ENCODE data around the gene SGK1.
"Not testable (repeated sequence)": the region's sequence is repeated elsewhere in the genome, so short reads cannot be mapped to it uniquely, and the experiment has no call there.

Gene SGK1

GRCh38 chr6:134216301-134217010, 101.5 kb downstream of the SGK1 start:
- no peak for DNase-seq

- DNase-seq: not testable (repeated sequence)
Measured at GRCh38 chr6:134213410-134213809, 104.5 kb downstream of the SGK1 start.

GRCh38 chr6:134211297-134211696, 106.6 kb downstream of the SGK1 start:
- DNase-seq: no peak

DNA sequence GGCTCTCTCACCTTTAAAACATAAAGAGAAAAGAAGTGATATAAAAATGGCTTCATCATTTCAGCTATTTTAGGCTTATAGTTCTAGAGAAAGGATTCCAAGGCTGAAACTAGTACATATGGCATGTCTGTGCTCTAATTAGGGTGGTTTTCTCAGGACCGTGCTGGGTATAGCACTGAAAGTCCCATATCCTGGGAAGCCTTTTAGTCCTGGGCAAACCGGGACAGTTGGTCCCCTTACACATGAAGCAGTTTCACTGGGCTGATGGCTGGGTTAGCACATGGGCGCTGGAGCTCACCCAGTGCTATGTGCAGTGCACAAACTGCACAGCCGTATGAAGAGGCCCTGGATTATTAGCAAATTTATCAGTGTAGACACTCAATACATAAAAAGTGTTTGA, 110.5 kb downstream of the SGK1 start:
- no peak for DNase-seq

- no peak for DNase-seq
Measured at GRCh38 chr6:134205366-134205765, 112.5 kb downstream of the SGK1 start.

- DNase-seq: not testable (repeated sequence)
Measured at GRCh38 chr6:134204759-134205158, 113.2 kb downstream of the SGK1 start.

GRCh38 chr6:134204031-134204430, 113.9 kb downstream of the SGK1 start:
- no peak for DNase-seq

DNA sequence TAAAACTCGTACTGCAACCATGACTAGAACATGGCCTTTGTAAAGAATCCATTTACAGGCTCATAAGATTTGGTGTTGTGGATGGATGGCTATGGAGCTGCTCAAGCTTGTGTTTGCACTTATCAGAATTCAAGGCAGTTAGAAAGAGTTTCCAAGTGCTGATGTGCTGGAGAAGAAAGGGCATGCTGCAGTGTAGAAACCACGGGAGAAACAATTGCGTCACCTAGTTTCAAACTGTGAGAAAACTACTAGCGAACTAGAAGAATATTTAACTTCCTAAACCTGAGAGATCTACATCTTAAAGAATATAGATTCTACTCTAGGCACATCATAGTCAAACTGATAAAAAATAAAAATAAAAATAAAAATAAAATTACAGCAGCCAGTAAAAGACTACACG, 116.2 kb downstream of the SGK1 start:
- DNase-seq: no peak

GRCh38 chr6:134199848-134200606, 117.9 kb downstream of the SGK1 start:
- no peak for DNase-seq

DNA sequence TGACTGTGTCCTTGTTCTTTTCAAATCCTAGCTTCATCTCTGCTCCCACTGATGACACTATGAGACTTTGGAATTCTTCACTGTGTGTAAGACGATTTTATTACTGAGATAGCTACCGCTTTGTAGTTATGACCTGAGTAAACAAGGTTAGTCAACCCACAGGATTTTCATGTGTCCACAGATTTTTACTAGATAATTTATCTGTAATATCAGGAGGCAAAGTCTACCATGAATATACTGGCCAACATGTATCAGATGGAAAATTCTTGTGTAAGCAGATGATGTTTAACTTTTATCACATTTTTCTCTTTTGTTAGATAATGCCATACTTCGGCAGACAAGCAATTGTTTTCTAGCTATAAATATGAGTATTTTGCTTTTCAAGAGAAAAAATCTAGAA, 119.8 kb downstream of the SGK1 start:
- DNase-seq: no peak

- not testable (repeated sequence) for DNase-seq
Measured at GRCh38 chr6:134197685-134198084, 120.2 kb downstream of the SGK1 start.

- DNase-seq: no peak
Measured at GRCh38 chr6:134196568-134197193, 121.2 kb downstream of the SGK1 start.

GRCh38 chr6:134195985-134196384, 121.9 kb downstream of the SGK1 start:
- DNase-seq: no peak

- DNase-seq: no peak
Measured at GRCh38 chr6:134195164-134195906, 122.6 kb downstream of the SGK1 start.

DNA sequence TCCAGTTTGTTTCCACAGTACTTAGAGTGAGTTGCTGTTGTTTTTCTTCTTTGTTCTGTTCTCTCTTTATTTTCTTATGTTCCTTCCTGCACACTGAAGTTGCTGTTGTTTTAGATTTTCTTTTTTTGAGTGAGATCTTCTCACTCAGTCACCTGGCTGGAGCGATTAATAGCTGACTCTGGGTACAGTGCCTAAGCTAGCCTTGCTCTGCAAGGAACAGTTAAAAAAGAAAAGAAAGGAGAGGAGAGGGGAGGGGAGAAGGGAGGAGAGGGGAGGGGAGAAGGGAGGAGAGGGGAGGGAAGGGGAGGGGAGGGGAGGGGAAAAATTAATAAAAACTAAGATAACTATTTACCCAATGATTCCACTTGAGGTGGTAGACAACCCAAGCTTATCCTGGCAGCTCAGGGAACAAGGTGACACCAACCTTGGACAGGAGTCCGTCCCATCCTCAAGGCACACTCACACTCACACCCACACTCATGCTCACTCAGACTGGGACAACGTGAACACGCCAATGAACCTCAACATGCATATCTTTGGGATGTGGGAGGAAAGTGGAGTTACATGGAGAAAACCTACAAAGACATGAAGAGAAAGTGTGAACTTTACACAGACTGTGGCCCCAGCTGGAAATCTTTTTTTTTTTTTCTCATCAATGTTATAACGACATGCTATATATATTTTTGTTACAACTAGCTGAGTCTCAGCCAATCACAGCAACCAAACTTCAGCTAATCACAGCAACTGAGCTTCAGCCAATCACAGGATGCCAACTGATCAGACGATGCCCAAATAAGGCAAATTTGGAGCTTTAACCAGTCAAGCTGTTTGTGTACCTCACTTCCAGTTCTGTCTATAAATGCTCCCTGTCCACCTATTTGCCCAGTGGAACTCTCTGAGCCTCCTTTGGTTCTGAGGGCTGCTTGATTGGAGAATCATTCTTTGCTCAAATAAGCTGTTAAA, 124.1 kb downstream of the SGK1 start:
- no peak for DNase-seq

GRCh38 chr6:134192609-134193008, 125.3 kb downstream of the SGK1 start:
- not testable (repeated sequence) for DNase-seq

- no peak for DNase-seq
Measured at GRCh38 chr6:134190883-134191282, 127.0 kb downstream of the SGK1 start.

DNA sequence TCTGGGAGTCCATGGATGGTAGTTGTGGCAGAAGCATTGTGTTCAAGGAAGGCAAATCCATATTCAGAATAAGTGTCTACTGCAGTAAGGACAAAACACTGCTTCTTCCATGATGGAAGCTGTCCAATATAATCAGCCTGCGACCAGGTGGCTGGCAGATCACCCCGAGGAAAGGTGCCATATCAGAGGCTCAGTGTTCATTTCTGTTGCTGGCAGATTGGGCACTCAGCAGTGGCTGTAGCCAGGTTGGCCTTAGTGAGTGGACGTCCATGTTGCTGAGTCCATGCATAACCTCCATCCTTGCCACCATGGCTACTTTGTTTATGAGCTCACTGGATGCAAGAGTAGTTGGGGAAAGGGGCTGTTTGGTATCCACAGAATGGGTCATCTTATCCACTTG, 130.2 kb downstream of the SGK1 start:
- no peak for DNase-seq

GRCh38 chr6:134187154-134187553, 130.8 kb downstream of the SGK1 start:
- no peak for DNase-seq

DNA sequence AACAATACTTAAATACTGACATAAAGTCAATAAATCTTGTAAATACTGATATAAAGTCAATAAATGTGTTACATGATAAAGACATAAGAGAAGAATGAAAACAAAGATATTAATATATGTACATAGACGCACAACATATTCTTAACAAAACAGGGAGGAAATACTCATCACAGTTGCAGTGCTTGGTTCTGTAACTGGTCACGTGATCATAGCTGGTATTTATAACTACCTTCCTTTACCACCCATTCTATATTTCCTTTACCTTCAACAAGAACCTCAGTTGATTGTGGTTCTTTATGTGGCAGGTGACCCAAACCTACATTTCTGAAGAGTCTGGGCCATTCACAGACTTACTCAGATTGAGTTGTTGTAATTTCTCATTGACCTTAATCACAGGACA, 131.6 kb downstream of the SGK1 start:
- peak in 1 of 6 experiments; percentile 3 for DNase-seq

DNA sequence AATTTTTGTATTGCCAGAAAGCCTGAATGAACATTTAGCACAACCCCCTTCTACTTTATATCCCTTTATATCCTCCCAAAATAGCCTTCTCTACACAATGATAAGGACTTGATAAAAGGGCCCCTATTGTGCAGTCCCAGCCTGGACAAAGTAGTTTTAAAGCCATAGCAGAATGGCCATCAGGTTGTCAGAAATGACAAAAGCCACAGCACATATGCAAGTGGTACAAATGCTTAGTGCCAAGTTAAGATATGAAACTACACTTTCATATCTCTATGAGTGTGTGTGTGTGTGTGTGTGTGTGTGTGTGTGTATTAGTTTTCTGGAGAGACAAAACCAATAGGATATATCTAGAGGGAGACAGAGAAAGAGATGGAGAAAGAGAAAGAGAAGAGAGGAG, 132.6 kb downstream of the SGK1 start:
- no peak for DNase-seq

- DNase-seq: no peak
Measured at GRCh38 chr6:134183844-134184243, 134.1 kb downstream of the SGK1 start.
